HG03439 (cell line): ENCODE measurements around the gene SMYD2.
"Not testable (repeated sequence)": the region's sequence is repeated elsewhere in the genome, so short reads cannot be mapped to it uniquely, and the experiment has no call there.

Source experiments
- ATAC-seq: cut with Tn5 transposase; IDR thresholded peaks from one replicate; pipeline ENCODE4 v1.9.1; 2021; ENCODE audit warnings: mild to moderate bottlenecking, moderate library complexity; ENCODE audit not compliant: unreplicated experiment

SMYD2 gene

DNA sequence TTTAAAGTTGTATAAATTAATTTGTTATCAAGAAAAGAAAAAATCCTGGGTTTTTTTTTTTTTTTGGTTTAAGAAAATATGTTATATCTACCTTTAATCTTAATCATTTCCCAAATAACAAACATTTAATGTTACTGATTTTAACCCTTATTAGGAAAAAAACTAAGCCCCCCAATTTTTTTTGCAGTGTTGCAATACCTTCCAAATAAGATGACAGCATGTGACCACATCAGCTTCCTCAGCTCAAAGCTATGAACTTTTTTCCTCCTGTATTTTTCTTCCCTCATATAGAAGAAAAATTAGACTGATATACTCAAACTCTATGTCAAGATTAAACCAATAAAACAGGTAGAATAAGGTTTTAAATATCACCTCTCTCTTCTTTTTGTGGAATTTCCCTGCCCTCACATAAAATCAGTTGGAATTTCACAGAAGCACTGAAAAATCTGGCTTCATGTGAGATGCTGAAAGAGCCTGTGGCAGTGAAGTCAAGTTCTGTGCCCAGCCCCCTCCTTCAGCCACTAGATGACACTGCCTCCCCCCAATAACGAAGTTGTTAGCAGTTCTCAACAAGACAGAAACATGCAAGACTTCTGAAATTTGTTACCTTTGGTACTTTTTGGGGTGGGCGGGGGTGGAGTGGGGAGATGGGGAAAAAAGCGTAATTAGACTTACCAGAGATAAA lies 9.6 kb upstream of the SMYD2 start:
- ATAC-seq = no peak

DNA sequence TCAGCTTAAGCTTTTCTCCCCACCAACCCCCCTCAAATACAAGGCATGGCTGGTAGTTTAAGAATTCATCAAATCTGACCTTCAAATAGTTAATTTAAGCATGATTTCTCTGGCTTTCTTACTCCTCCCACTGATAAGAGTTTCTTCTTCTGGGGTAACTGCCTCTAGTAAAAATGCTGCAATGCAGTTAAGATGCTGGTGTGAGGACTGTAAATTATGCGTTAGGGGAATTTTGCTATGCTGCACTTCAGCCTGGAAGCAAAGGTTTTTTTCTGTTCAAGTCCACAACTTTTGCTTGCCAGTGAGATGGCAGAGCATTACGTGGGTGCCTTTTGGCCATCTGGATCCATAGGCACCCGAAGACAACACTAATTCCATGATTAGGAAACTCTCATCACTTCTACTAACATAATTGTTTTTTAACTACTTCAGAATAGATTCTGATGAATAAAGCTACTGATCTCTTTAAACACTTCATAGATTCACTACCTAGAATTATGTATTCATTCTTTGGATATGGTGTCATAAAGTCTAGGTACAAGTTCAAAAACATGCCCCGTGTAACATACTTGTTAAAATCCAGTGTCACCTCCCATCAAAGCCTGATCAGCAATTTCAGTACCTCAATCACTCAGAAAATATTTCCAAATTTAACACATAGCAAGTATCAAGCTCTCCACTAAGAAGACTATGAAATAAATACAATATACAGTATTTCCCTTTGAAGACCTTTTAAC lies 8.8 kb upstream of the SMYD2 start:
- ATAC-seq = no peak

DNA sequence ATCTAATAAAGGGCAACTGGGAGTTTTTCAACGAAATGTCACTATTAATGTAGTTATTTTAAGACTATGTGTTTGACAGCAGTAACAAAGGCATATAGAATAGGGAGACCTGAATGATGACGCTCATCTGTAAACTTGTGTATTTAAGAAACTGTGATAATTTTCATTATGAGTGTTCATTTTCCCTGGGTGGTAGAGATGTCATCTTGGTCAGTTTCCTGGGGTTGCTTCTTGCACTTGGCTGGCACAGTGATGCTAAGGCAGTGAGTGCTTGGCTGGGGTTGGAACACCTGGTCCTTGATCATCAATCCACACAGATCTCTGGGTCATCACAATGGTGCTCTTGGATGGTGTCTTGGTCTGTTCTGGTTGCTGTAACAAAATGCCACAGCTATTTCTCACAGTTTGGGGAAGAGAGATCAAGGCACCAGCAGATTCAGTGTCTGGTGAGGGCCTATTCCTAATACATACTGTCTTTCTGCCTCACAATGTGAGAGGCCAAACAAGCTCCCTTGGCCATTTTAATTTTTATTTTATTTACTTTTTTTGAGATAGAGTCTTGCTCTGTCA lies 7.9 kb upstream of the SMYD2 start:
- no peak for ATAC-seq

DNA sequence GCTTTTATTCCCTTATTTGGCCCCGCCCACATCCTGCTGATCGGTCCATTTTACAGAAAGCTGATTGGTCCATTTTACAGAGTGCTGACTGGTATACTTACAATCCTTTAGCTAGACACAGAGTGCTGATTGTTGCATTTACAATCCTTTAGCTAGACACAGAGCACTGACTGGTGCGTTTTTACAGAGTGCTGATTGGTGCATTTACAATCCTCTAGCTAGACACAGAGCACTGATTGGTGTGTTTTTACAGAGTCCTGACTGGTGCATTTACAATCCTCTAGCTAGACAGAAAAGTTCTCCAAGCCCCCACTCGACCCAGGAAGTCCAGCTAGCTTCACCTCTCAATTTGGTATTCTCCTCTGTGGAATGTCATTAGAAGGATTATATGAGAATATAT lies 5.3 kb upstream of the SMYD2 start:
- not testable (repeated sequence) for ATAC-seq

DNA sequence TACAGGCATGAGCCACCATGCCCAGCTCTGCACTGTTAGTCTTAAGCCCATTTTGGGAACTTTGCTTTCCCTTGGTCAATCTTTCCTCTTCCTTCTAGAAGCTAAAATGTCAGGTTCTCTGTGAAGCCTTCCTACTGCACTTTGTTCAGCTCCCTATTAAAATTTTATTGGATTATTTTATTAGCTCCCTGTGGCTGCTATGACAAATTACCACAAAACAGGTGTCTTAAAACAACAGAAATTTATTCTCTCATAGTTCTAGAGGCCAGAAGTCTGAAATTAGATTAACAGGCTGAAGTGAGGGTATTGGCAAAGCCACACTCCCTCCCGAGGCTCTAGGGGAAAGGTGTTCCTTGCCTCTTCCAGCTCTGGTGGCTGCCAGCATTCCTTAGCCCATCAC lies 4.2 kb upstream of the SMYD2 start:
- no peak for ATAC-seq

DNA sequence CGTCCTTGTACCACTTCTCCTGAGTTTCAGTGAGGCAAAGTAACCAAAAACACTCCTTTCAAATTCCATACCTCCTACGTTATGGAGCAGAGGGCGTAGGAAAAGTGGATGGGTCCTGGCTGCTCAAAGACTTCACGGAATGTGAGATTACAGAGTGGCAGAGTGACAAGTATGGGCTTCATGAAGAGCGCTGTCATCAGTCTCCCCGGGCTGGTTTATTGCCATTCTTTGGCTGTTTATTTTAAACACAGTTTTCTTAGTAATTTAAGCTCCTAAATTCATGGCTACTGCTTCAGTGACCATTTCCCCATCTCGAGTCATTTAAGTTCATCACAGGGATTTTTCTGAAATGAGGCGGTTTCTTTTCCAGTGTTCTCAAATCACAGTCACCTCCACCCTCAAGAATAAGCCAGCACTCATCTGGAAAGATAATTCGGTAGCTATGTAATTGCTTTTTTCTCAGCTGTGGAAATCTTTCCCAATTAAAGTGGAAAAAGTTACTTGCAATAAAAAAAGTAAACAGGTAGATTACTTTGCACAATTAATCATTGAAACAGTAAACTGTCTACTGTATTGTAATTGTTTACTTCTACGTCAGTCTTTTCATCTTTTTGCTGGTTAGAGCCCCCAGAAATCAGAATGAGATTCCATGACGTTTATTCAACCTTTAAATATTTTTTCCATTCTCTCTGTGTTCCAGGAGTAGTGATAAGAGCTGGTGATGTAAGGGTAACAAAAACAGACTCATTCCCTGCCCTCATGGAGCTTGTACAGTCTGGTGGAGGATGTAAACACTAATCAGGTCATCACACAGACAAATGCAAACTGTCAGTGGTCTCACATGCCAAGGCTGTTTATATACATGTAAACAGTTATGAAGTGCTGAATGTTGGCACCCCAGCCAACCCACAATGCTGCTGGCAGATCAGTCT lies 3.0 kb upstream of the SMYD2 start:
- no peak for ATAC-seq

DNA sequence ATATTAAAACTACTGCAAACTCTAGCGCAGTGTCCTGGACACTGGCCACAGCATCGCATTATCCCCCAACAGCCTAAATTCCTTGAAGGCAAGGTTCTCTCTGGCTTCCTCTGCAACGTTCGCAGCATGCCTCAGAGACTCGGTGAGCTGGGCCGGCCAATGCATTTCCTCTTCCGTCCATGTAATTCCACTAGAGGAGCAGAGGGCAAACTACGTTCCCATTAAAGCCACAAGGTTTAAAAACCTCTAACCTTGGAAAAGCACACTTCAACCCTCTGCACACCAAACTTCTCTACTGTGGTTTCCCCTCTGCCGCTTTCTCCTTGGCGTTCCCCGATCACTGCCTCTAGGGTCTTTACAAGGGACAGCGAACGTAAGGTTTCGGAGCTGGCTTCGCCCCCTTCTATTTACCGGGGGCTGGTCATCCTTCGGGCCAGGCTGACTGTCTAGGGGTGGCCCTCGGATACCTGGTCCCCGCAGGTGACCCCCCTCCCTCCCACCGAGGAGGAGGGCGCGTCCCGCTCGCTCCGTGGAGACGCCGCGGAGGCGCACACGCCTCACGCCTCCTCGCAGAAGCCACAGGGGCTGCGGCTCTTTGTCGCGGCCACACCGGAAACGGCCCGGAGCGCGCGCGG lies 456 bp upstream of the SMYD2 start:
- peak; percentile 9 for ATAC-seq

DNA sequence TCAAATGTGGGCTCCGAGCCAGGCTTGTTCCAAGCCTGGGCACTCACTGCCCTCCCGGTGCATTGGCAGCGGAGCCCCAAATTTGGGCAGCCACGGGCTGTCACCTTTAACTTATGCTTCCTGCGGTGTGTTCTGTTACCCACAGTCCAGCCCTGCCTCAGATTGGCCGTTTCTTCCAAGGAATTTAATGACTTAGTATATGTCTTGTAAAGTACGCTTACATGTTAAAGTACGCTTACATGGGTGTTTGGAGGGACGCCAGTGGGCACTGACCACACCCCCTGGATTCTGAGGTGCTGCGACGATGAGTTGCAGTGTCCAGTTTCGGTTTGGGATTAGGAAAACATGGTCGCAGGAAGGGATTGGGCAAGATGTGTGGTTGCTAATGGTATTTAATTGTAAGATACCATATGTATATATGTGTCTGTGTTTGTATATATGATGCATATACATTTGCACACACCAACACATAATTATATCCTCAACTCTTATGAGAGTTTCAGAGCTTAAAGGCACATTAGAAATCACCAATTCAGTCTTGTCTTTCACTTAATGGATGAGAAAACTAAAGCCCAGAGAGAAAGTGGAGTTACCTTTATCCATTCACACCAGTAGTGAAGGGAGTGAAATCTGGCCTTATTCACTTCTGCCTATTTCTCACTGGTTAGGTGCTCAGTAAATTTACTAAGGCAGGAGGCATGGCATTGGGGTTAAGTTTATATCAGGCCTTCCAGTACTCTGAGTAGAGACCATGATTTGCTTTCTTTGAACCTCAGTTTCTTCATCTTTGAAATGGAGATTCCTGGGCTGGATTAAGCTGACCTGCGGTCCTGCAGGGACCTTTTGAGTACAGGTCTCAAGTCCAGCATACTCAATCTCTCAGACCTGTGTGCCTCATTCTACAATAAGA lies 1.0 kb downstream of the SMYD2 start:
- ATAC-seq = no peak

DNA sequence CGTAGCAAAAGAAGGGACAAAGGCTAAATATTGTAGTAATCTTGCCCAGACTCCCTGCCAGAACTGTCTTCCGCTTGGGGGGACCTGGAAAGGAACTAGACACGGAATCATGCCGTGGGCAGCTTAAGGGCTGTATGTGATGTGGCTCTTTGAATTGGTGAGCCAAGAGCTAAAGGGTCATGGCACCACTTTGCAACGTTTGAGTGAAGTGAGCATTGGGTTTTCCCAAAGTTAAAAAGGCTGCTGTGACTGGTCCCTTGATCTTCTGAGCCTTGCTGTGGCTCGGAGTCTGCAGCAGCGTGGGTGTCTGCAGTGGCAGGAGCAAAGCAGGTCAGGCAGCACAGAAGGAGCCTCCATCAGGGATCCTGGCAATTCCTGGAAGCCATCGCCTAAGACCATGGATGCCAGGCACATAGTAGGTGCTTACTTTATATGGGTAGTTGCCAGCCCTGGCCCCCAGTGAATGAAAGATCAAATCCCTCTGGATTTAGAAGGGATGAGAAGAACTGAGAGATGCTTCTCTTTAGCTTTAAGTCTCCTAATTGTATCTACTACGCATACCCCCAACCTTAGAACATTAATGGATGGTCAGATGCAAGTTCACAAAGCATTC lies 1.8 kb downstream of the SMYD2 start:
- no peak for ATAC-seq

DNA sequence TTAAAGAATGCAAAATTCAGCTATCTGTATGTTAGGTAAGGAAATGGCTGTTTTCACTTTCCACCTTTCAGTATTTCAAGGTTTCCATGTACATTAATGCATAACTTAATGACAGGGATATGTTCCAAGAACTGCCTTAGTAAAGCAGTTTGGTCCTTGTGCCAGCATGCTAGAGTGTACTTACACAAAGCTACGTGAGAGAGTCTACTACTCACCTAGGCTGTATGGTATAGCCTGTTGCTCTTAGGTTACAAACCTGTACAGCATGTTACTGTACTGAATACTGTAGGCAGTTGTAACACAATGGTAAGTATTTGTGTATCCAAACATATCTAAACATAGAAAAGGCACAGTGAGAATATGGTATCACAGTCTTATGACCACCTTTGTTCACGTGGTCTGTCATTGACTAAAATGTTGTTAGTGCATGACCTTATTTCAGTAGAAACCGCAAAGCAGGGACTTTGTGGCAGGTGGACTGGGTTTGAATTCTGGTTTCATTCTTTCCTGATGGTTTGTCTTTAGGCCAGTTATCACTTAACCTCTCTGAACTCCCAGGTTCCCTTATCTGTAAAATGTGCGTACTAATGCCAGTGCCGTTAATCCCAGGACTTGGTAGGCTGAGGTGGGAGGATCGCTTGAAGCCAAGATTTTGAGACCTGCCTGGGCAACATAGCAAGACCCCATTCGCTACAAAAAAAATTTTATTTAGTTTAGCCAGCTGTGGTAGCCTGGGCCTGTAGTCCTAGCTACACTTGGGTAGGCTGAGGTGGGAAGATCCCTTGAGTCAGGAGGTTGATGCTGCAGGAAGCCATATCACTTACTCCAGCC lies 4.9 kb downstream of the SMYD2 start:
- no peak for ATAC-seq

DNA sequence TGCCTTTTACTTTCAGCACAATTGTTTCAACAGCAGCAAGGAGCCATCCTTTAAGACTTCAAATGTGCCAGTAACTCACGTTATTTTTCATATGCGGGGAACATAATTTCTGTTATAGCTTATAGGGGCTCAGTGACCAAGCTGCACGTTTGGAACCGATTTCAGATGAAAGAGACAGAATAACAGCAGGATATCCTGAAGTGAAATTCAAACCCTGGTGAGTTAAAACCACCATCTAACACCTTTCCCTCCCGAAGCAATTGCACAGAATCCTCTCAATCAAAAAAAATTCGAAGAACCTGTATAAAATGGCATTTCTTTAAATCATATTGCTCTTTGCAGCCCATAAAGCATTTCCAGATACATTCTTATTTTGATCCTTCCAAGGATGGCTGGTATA lies 6.9 kb downstream of the SMYD2 start:
- no peak for ATAC-seq

DNA sequence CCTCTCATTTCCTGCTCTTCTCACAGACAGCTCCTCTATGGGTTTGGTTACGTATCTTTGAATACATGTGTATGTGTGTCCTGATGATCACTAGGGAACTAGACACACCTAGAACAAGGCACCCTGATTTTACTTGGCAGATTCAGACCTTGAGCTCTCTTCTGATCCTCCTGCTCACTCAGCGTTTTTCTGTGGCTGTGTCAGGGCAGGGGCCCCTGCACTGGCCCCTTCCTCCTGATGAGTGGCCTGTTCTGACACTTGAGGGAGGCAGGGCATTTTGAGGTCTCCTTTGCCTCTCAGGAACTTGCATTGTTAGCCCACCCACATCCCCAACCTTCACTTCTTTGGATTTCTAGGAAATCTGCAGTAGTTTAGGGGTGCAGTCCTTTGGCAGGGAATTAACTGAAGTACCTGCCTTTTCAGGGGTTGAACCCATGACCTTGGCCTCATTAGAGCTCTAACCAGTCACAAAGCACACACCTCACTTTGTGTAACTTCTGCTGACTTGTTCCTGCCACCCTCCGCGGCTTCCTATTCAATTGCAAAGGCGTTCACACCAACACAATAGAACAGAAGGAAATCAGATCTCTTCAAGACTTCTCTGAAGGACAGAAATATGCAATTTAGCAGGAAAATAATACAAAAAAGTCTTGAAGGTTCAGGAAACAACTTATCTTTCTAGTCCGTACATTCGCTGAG lies 8.8 kb downstream of the SMYD2 start:
- no peak for ATAC-seq

DNA sequence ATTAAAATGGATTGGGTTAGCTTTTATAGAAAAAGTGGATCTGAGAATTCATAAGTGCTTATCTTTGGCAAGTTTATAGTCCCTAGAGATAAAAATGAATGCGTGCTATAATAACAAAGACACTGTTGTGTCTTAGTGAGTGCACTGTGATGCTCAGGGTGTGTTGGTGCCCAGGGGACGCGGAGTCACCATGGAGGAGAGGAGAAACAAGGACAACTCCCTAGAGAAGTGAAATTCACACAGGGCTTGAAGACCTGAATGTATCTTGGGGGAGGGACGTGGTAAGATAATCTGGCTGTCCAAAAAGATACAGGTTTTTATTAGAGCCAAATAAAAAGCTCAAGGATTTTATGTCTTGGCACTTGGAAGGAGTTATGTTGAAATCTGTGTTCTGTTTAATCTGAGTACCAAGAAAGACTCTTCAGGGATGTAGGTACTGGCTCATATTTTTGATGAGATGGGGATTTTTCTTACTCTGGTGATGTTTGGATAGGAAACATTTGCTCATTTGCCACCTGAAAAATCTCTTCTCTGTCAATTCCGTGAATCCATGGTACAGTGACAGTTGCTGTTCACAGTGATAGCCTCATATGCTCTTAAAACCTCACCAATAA lies 9.6 kb downstream of the SMYD2 start:
- ATAC-seq = no peak

DNA sequence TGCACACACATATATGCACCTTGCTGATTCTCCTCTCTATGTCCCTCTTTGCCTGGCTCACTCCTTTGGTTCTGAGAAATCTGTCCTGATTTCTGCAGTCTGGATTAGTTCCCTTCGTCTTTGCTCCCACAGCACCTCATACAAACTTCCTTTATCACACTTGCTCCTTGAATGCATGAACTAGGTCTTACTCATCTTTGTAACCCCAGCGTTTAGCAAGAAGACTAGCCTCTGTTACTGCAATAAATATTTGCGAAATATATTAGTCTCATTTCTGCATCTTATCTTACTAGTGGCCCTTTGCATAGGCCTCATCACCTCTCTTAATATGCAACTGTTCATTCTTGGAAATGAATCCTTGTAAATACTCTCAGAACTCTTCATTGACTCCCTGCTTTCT lies 11.4 kb downstream of the SMYD2 start:
- no peak for ATAC-seq

DNA sequence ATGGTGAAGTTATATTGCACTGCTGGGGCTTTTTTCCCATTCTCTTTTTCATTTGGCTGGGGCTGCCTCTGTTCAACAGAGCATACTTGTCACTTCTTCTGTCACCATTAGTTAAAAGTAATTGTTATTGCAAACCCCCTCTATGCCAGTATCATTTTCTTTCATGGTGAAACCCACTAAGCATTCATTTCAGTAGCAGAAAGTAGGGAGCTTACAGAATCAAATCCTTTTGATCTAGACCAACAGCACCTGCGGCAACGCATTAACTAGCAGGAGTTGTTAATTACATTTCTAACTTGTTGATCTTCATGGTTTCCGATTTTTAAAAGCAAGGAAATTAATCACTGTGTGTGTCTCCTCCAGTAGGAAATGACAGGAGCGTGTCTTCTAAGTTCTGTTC lies 15.0 kb downstream of the SMYD2 start:
- ATAC-seq = no peak

DNA sequence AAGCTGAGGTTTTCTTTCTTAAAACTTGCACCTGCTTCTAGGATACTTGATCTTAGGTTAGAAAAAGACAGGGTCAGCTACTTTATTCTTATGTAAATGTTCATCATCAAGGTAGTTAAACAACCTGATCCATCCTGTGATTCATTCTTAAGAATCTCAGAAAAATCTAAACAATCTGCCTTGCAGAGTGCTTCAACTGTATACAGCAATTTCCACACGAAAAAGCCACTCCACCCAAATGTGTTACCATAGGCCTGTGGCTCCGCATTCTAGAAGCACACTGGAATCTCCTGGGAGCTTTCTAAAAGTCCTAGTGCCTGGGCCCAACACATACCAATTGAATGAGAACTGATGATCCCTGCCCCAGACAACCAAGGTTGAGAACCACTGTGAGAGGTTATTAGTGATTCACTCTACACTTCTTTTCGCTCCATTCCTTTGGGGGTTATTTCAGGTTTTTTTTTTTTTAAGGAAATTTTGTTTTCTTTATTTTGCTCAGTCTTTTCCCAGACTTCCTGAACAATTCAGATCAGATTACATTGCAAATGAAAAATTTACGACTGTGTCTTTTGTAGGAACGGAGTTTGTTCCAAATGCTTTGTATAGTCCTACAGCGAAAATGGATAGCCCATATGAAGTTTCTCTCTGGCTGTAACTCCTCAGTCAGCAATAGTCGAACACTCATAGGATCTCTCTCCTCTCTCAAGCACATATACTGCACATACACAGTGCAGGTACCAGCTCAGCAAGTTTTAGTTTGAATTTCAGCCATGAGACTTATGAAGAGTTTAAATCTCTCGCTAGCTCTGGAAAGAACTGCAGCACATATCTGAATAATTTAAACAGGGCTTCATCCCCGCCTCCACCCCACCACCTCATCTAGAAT lies 16.1 kb downstream of the SMYD2 start:
- no peak for ATAC-seq
